MM.1S (cell line): ENCODE results near the gene MYPN.

Experiments
- DNase-seq: peaks from one replicate; pipeline ENCODE4 v3.0.0-alpha.2; 2015
- H2AFZ ChIP-seq: fragments of 300-600 bp; sonication (generic); 2 replicates; pipeline ENCODE4 v1.6.0; 2016; ENCODE audit warnings: antibody characterized with exemption, low read length
- H3F3A ChIP-seq: fragments of 300-600 bp; sonication (generic); 2 replicates; pipeline ENCODE4 v1.6.1; 2016; ENCODE audit warnings: mild to moderate bottlenecking, antibody characterized with exemption, low read length, moderate library complexity, mixed read lengths; ENCODE audit not compliant: insufficient read depth
- H3K27ac ChIP-seq: fragments of 300-600 bp; sonication (generic); 2 replicates; pipeline ENCODE4 v1.5.1; 2016; ENCODE audit warnings: mild to moderate bottlenecking, low read length
- H3K27me3 ChIP-seq: fragments of 300-600 bp; sonication (generic); replicated peaks from 2 replicates; pipeline ENCODE4 v1.6.0; 2016; ENCODE audit warnings: low read length; ENCODE audit not compliant: insufficient read depth
- H3K36me3 ChIP-seq: fragments of 300-600 bp; sonication (generic); replicated peaks from 2 replicates; pipeline ENCODE4 v1.6.1; 2016; ENCODE audit warnings: mild to moderate bottlenecking, low read length, mixed read lengths; ENCODE audit not compliant: insufficient read depth
- H3K4me1 ChIP-seq: fragments of 300-600 bp; sonication (generic); 2 replicates; pipeline ENCODE4 v1.6.1; 2016; ENCODE audit warnings: low read length, mixed read lengths
- H3K4me2 ChIP-seq: fragments of 300-600 bp; sonication (generic); 2 replicates; pipeline ENCODE4 v1.6.0; 2016; ENCODE audit warnings: low read depth, low read length
- H3K4me3 ChIP-seq: fragments of 300-600 bp; sonication (generic); 2 replicates; pipeline ENCODE4 v1.5.1; 2016; ENCODE audit warnings: low read length, mixed read lengths
- H3K79me2 ChIP-seq: fragments of 300-600 bp; sonication (generic); 2 replicates; pipeline ENCODE4 v1.6.1; 2016; ENCODE audit warnings: mixed run types, low read length, mixed read lengths
- H3K9ac ChIP-seq: fragments of 300-600 bp; sonication (generic); 2 replicates; pipeline ENCODE4 v1.6.1; 2016; ENCODE audit warnings: low read length, mixed read lengths
- H3K9me2 ChIP-seq: fragments of 300-600 bp; sonication (generic); replicated peaks from 2 replicates; pipeline ENCODE4 v1.6.1; 2016; ENCODE audit warnings: mild to moderate bottlenecking, low read length, mixed read lengths; ENCODE audit not compliant: insufficient read depth
- H3K9me3 ChIP-seq: fragments of 300-600 bp; sonication (generic); replicated peaks from 2 replicates; pipeline ENCODE4 v1.6.1; 2016; ENCODE audit warnings: mild to moderate bottlenecking, low read length, mixed read lengths; ENCODE audit not compliant: insufficient read depth
- H4K20me1 ChIP-seq: fragments of 300-600 bp; sonication (generic); 2 replicates; pipeline ENCODE4 v1.6.1; 2016; ENCODE audit warnings: mild to moderate bottlenecking, low read length, moderate library complexity, mixed read lengths; ENCODE audit not compliant: insufficient read depth
- EZH2 ChIP-seq: fragments of 300-600 bp; sonication (generic); optimal IDR thresholded peaks from 2 replicates; pipeline ENCODE3; 2017; ENCODE audit warnings: low read depth, mild to moderate bottlenecking, antibody characterized with exemption, low read length, mixed read lengths
- EZH2phosphoT487 ChIP-seq: fragments of 300-600 bp; sonication (generic); IDR thresholded peaks from 2 replicates; pipeline ENCODE4 v1.6.1; 2018; ENCODE audit warnings: antibody characterized with exemption, low read length
- TF ChIP-seq, protein P1 (sequence below): fragments of 300-600 bp; sonication (generic); IDR thresholded peaks from 2 replicates; pipeline ENCODE4 v1.5.1; 2016; ENCODE audit warnings: antibody characterized with exemption, low read length, mixed read lengths

Gene MYPN

DNA sequence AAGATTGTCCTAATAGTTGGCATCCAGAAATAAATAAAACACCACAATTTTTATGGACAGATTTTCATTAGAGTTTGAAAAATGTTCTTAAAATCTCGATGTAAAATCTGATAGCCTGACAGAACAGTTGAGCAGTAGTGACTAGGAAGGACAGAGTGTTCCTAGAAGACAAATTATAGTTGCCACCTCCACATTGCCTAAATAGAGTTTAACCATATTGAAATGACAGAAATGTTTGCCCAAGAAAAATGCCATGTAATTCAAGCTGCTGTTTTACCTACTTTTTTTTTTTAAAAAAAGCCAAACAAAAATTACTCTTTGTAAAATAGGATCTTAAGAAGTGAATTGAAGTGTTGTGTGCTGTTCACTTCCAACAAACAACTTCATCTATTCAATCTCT is 25.3 kb upstream of the MYPN start:
- Histone ChIP-seq H3K4me2 (no peak overlapping the region), H3K9me2 (no peaks in the 10 kb centered on the region), H3K9ac (no peak overlapping the region), H3K79me2 (no peaks in the 10 kb centered on the region), H4K20me1 (no peaks in the 10 kb centered on the region), H3K4me3 (no peak overlapping the region), H3K27me3 (no peaks in the 10 kb centered on the region), H3K27ac (no peak overlapping the region), H3F3A (no peaks in the 10 kb centered on the region), H3K9me3 (no peaks in the 10 kb centered on the region), H2AFZ (no peak overlapping the region), H3K36me3 (no peaks in the 10 kb centered on the region), H3K4me1 (no peaks in the 10 kb centered on the region)
- TF ChIP-seq EZH2 (no peak), EZH2phosphoT487 (no peak)
- TF ChIP-seq, protein P1, sequence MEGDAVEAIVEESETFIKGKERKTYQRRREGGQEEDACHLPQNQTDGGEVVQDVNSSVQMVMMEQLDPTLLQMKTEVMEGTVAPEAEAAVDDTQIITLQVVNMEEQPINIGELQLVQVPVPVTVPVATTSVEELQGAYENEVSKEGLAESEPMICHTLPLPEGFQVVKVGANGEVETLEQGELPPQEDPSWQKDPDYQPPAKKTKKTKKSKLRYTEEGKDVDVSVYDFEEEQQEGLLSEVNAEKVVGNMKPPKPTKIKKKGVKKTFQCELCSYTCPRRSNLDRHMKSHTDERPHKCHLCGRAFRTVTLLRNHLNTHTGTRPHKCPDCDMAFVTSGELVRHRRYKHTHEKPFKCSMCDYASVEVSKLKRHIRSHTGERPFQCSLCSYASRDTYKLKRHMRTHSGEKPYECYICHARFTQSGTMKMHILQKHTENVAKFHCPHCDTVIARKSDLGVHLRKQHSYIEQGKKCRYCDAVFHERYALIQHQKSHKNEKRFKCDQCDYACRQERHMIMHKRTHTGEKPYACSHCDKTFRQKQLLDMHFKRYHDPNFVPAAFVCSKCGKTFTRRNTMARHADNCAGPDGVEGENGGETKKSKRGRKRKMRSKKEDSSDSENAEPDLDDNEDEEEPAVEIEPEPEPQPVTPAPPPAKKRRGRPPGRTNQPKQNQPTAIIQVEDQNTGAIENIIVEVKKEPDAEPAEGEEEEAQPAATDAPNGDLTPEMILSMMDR: no peak
- DNase-seq: no peak

- no peak overlapping the region for H3K4me3 ChIP-seq
- TF ChIP-seq EZH2phosphoT487: no peak
- TF ChIP-seq EZH2: no peak
- TF ChIP-seq, protein P1: no peak
- no peaks in the 10 kb centered on the region for H3K9me3 ChIP-seq
- no peak for DNase-seq
- H3K27me3 ChIP-seq: no peaks in the 10 kb centered on the region
- no peak overlapping the region for H3K27ac ChIP-seq
- H2AFZ ChIP-seq: no peak overlapping the region
- H3K9me2 ChIP-seq: no peaks in the 10 kb centered on the region
- no peaks in the 10 kb centered on the region for H3K36me3 ChIP-seq
- no peak overlapping the region for H3K9ac ChIP-seq
- no peaks in the 10 kb centered on the region for H3F3A ChIP-seq
- no peak overlapping the region for H3K4me2 ChIP-seq
- H3K4me1 ChIP-seq: no peaks in the 10 kb centered on the region
- no peaks in the 10 kb centered on the region for H3K79me2 ChIP-seq
- no peaks in the 10 kb centered on the region for H4K20me1 ChIP-seq
Observed at GRCh38 chr10:68084469-68084868, 24.8 kb upstream of the MYPN start.

DNA sequence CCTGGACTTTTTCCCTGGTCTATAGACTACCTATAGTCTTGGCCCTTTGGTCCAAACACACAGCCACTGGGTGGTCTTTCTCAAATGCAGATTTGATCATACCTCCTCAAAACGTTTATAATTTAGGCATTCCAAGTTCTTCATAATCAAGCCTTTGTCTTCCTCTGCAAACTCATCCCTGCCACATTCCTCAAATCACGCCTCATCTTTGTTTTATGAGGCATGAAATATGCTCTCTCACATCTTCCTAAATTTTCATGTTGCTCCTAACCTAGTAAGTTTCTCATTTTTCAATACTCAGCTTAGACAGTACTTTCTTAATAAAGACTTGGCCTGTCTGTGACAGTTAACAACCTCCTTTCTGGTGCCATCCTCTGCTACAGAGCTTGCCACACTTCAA is 23.3 kb upstream of the MYPN start:
- Histone ChIP-seq H3K27me3 (no peaks in the 10 kb centered on the region), H3K27ac (no peak overlapping the region), H3K9me3 (no peaks in the 10 kb centered on the region), H3F3A (no peaks in the 10 kb centered on the region), H3K9me2 (no peaks in the 10 kb centered on the region), H3K4me2 (no peak overlapping the region), H3K4me1 (no peaks in the 10 kb centered on the region), H3K36me3 (no peaks in the 10 kb centered on the region), H3K9ac (no peak overlapping the region), H4K20me1 (no peaks in the 10 kb centered on the region), H3K79me2 (no peaks in the 10 kb centered on the region), H2AFZ (no peak overlapping the region), H3K4me3 (no peak overlapping the region)
- no peak for DNase-seq
- TF ChIP-seq, protein P1: no peak
- TF ChIP-seq EZH2 (no peak), EZH2phosphoT487 (no peak)
